H1 (cell line): ENCODE results near the gene LDLRAD4. TPM values are rescaled to one million over a fixed set of nuclear protein-coding genes. Genes with fewer than 3 reads are reported as not detected.

Source experiments
- CTCF ChIA-PET: fragments of 300-600 bp; sonication (Branson Sonifier 250); formaldehyde crosslinking; loops from one replicate; lab custom pipeline; 2021; ENCODE audit not compliant: partially characterized antibody; lab: Charles Lee
- POLR2A ChIA-PET: fragments of 300-600 bp; sonication (Branson Sonifier 250); formaldehyde crosslinking; loops from one replicate; lab custom pipeline; 2021; ENCODE audit warnings: inconsistent platforms; ENCODE audit not compliant: partially characterized antibody; lab: Charles Lee
- DNase-seq, 2 experiments: peaks; one replicate each; pipeline versions ENCODE4 v3.0.0 to v3.0.0-alpha.2; 2010 to 2022; ENCODE audit warnings: low spot score in 2 of 2, low read depth in 1 of 2, mixed read lengths in 1 of 2
- FAIRE-seq: peaks from 2 replicates; lab custom pipeline; 2011; peaks lifted over from hg19 to GRCh38; lab: Jason Lieb, UNC
- H2AFZ ChIP-seq: 2 replicates; pipeline ENCODE4 v1.8.1; 2012; ENCODE audit warnings: low read length, inconsistent platforms
- H2AK5ac ChIP-seq: 2 replicates; pipeline ENCODE4 v1.6.1; 2013; ENCODE audit warnings: low read depth, low read length
- H2BK120ac ChIP-seq: replicated peaks from 2 replicates; pipeline ENCODE3; 2013; ENCODE audit warnings: low read depth, low read length, inconsistent platforms
- H2BK12ac ChIP-seq: 2 replicates; pipeline ENCODE4 v1.6.1; 2013; ENCODE audit warnings: low read depth, low read length
- H2BK15ac ChIP-seq: 2 replicates; pipeline ENCODE4 v1.6.1; 2013; ENCODE audit warnings: low read length
- H2BK20ac ChIP-seq: 2 replicates; pipeline ENCODE4 v1.6.1; 2013; ENCODE audit warnings: low read length
- H2BK5ac ChIP-seq: 2 replicates; pipeline ENCODE4 v1.6.1; 2013; ENCODE audit warnings: low read depth, low read length
- H3K14ac ChIP-seq: 2 replicates; pipeline ENCODE4 v1.6.1; 2013; ENCODE audit warnings: inconsistent platforms; ENCODE audit not compliant: insufficient read length
- H3K18ac ChIP-seq: 2 replicates; pipeline ENCODE4 v1.6.1; 2013; ENCODE audit warnings: low read length; ENCODE audit errors: extremely low read depth
- H3K23ac ChIP-seq: 2 replicates; pipeline ENCODE4 v1.6.1; 2013; ENCODE audit warnings: inconsistent platforms; ENCODE audit not compliant: insufficient read length
- H3K23me2 ChIP-seq: 2 replicates; pipeline ENCODE4 v1.6.1; 2013; ENCODE audit warnings: low read depth, low read length
- H3K27ac ChIP-seq: 2 replicates; pipeline ENCODE4 v1.6.1; 2011; ENCODE audit warnings: low read depth, low read length, inconsistent platforms
- H3K27me3 ChIP-seq, 4 experiments: replicated peaks in 1 of 4; 1 replicate in 1 of 4; 2 replicates in 3 of 4; pipeline versions ENCODE4 v1.6.1 to v1.8.1; 2011 to 2013; ENCODE audit warnings: low read length in 3 of 4, mild to moderate bottlenecking in 3 of 4, inconsistent platforms in 2 of 4, mixed read lengths in 2 of 4, moderate library complexity in 1 of 4; ENCODE audit not compliant: control insufficient read depth in 3 of 4, insufficient read depth in 3 of 4; ENCODE audit errors: extremely low read depth in 1 of 4
- H3K36me3 ChIP-seq, 4 experiments: 2 replicates each; pipeline versions ENCODE4 v1.6.1 to v1.8.1; 2011 to 2013; ENCODE audit warnings: mild to moderate bottlenecking in 4 of 4, low read length in 3 of 4, moderate library complexity in 2 of 4, control low read depth in 1 of 4, inconsistent platforms in 1 of 4; ENCODE audit not compliant: insufficient read depth in 4 of 4, control insufficient read depth in 2 of 4
- H3K4ac ChIP-seq: replicated peaks from 2 replicates; pipeline ENCODE3; 2013; ENCODE audit warnings: low read length, low read depth, mixed read lengths, inconsistent platforms; ENCODE audit not compliant: insufficient read length
- H3K4me1 ChIP-seq, 4 experiments: replicated peaks in 1 of 4; 1 replicate in 1 of 4; 2 replicates in 3 of 4; pipeline versions ENCODE4 v1.6.1 to v1.8.1; 2011 to 2013; ENCODE audit warnings: low read length in 3 of 4, inconsistent platforms in 2 of 4, mixed read lengths in 1 of 4; ENCODE audit not compliant: insufficient read depth in 4 of 4, control insufficient read depth in 3 of 4
- H3K4me2 ChIP-seq, 2 experiments: 2 replicates each; pipeline versions ENCODE4 v1.6.1 to v1.8.1; 2011 to 2013; ENCODE audit warnings: low read depth in 2 of 2, low read length in 2 of 2, control low read depth in 1 of 2, inconsistent platforms in 1 of 2, mild to moderate bottlenecking in 1 of 2; ENCODE audit not compliant: insufficient read depth in 1 of 2
- H3K4me3 ChIP-seq, 4 experiments: fragments of 200-600, 300-600 bp in 1 of 4; sonication (generic), shearing (Covaris generic), sonication (Bioruptor Twin) in 1 of 4; 2 replicates each; pipeline versions ENCODE4 v1.5.1 to v1.8.1; 2011 to 2016; ENCODE audit warnings: low read length in 4 of 4, low read depth in 3 of 4, control low read depth in 2 of 4, inconsistent platforms in 2 of 4, mild to moderate bottlenecking in 2 of 4, mixed read lengths in 1 of 4, moderate library complexity in 1 of 4; ENCODE audit not compliant: insufficient read depth in 2 of 4; ENCODE audit errors: extremely low read depth in 1 of 4
- H3K56ac ChIP-seq: replicated peaks from 2 replicates; pipeline ENCODE3; 2013; ENCODE audit warnings: low read depth, mild to moderate bottlenecking, mixed read lengths, low read length, inconsistent platforms; ENCODE audit not compliant: insufficient read length
- H3K79me1 ChIP-seq: 2 replicates; pipeline ENCODE4 v1.6.1; 2013; ENCODE audit warnings: low read depth, low read length, control low read depth
- H3K79me2 ChIP-seq, 2 experiments: 2 replicates each; pipeline versions ENCODE4 v1.6.1 to v1.8.1; 2012 to 2013; ENCODE audit warnings: low read length in 2 of 2, mild to moderate bottlenecking in 2 of 2, inconsistent platforms in 1 of 2; ENCODE audit not compliant: insufficient read depth in 2 of 2, control insufficient read depth in 1 of 2
- H3K9ac ChIP-seq, 4 experiments: replicated peaks in 1 of 4; 1 replicate in 1 of 4; 2 replicates in 3 of 4; pipeline versions ENCODE4 v1.6.1 to v1.8.1; 2011 to 2013; ENCODE audit warnings: low read depth in 3 of 4, low read length in 3 of 4, control low read depth in 2 of 4, mild to moderate bottlenecking in 2 of 4, moderate library complexity in 2 of 4, inconsistent platforms in 1 of 4; ENCODE audit errors: extremely low read depth in 1 of 4
- H3K9me3 ChIP-seq, 2 experiments: 2 replicates each; pipeline versions ENCODE4 v1.6.1 to v1.8.1; 2012 to 2013; ENCODE audit warnings: mild to moderate bottlenecking in 2 of 2, moderate library complexity in 2 of 2, control low read depth in 1 of 2, inconsistent platforms in 1 of 2, low read depth in 1 of 2, low read length in 1 of 2, mixed read lengths in 1 of 2; ENCODE audit not compliant: insufficient read depth in 2 of 2
- H4K20me1 ChIP-seq, 2 experiments: replicated peaks in 1 of 2; 2 replicates each; pipeline versions ENCODE3 to v1.8.1; 2011 to 2013; ENCODE audit warnings: inconsistent platforms in 2 of 2, low read length in 2 of 2, mild to moderate bottlenecking in 1 of 2; ENCODE audit not compliant: insufficient read depth in 2 of 2, control insufficient read depth in 1 of 2
- H4K5ac ChIP-seq: 2 replicates; pipeline ENCODE4 v1.6.1; 2013; ENCODE audit warnings: low read length, low read depth, mixed read lengths, inconsistent platforms; ENCODE audit not compliant: insufficient read length
- H4K8ac ChIP-seq: 2 replicates; pipeline ENCODE4 v1.8.0; 2013; ENCODE audit warnings: mild to moderate bottlenecking, moderate library complexity, low read length, inconsistent platforms; ENCODE audit not compliant: insufficient read depth; ENCODE audit errors: extremely low read depth
- H4K91ac ChIP-seq: replicated peaks from 2 replicates; pipeline ENCODE3; 2013; ENCODE audit warnings: low read length, mixed read lengths, inconsistent platforms; ENCODE audit not compliant: insufficient read length
- ATF2 ChIP-seq: IDR thresholded peaks from 2 replicates; pipeline ENCODE4 v1.6.1; 2012; ENCODE audit warnings: low read length, inconsistent platforms
- BACH1 ChIP-seq: IDR thresholded peaks from 2 replicates; pipeline ENCODE4 v1.6.1; 2012; ENCODE audit warnings: low read length, improper control_type of control experiment
- CEBPB ChIP-seq: IDR thresholded peaks from 2 replicates; pipeline ENCODE4 v1.6.1; 2012; ENCODE audit warnings: low read depth, low read length
- EGR1 ChIP-seq: IDR thresholded peaks from 2 replicates; pipeline ENCODE4 v1.6.1; 2011; ENCODE audit warnings: low read depth, low read length, borderline replicate concordance
- KDM5A ChIP-seq: fragments of 200-600 bp; IDR thresholded peaks from 2 replicates; pipeline ENCODE4 v1.7.1; 2012; ENCODE audit warnings: mild to moderate bottlenecking, low read length, inconsistent platforms, mixed read lengths
- MAFK ChIP-seq: IDR thresholded peaks from 2 replicates; pipeline ENCODE4 v1.6.1; 2012; ENCODE audit warnings: low read depth, mild to moderate bottlenecking, improper control_type of control experiment, low read length
- SIRT6 ChIP-seq: IDR thresholded peaks from one replicate; pipeline ENCODE4 v1.7.1; 2012; ENCODE audit warnings: low read length, inconsistent platforms
- SP1 ChIP-seq: IDR thresholded peaks from 2 replicates; pipeline ENCODE4 v1.6.1; 2011; ENCODE audit warnings: low read depth, low read length
- SRF ChIP-seq: IDR thresholded peaks from 2 replicates; pipeline ENCODE4 v1.6.1; 2011; ENCODE audit warnings: mild to moderate bottlenecking, low read depth, low read length, moderate library complexity
- TAF1 ChIP-seq: IDR thresholded peaks from 2 replicates; pipeline ENCODE4 v1.6.1; 2011; ENCODE audit warnings: mild to moderate bottlenecking, low read depth, low read length
- USF2 ChIP-seq: IDR thresholded peaks from 2 replicates; pipeline ENCODE4 v1.6.1; 2011; ENCODE audit warnings: low read length, improper control_type of control experiment
- YY1 ChIP-seq: IDR thresholded peaks from 2 replicates; pipeline ENCODE4 v1.6.1; 2011; ENCODE audit warnings: low read depth, mild to moderate bottlenecking, low read length
- WGBS, 2 experiments: shearing (Covaris generic) in 1 of 2; methylation state at CpG; one replicate each; pipeline versions ENCODE4 v1.1.6 to v1.1.7; 2013 to 2015; ENCODE audit warnings: low lambda C conversion rate in 2 of 2, mixed read lengths in 2 of 2, inconsistent platforms in 1 of 2, low coverage in 1 of 2, missing lambda C conversion rate in 1 of 2; ENCODE audit not compliant: insufficient replicate concordance in 2 of 2, insufficient coverage in 1 of 2, insufficient read length in 1 of 2; ENCODE audit errors: extremely low coverage in 1 of 2, missing lambda C conversion rate in 1 of 2; 5-methylcytosine and 5-hydroxymethylcytosine counted together
- polyA plus RNA-seq, 7 experiments: library from polyadenylated mRNA; depleted of rRNA in 3 of 7; stranded (reverse) in 5 of 7; unstranded in 2 of 7; fragments of >200 nt in 5 of 7; fragments of 200-250 nt in 2 of 7; gene quantifications; 1 replicate in 5 of 7; 2 replicates in 1 of 7; 4 replicates in 1 of 7; pipeline versions ENCODE4 v1.2.1 to v1.2.3, GENCODE V29; 2011 to 2013; ENCODE audit warnings: missing spikeins in 2 of 7, mixed read lengths in 2 of 7
- total RNA-seq: library from RNA; stranded (reverse); fragmentation: NEBNext Ultra II Directional; extraction: Animal tissue kit (Norgen Biotek cat#: 25700); gene quantifications from 2 replicates; pipeline ENCODE4 v1.2.1, GENCODE V29; 2021

The LDLRAD4 gene
- total and polyA plus RNA-seq, 2 of the 8 experiments (the other 6 are each of a cell fraction or from before 2014, with no cell fraction given): 0.77 to 1.4 TPM

GRCh38 chr18:13577781-13578180 lies 359.2 kb downstream of the LDLRAD4 start:
- Histone ChIP-seq H4K8ac (no peak overlapping the region), H4K91ac (no peak overlapping the region), H3K4me3 (no peak overlapping the region), H4K5ac (no peak overlapping the region), H2BK5ac (no peak overlapping the region), H3K27ac (no peak overlapping the region), H3K23ac (no peak overlapping the region), H2BK20ac (no peak overlapping the region), H3K79me1 (no peaks in the 10 kb centered on the region)
- POLR2A ChIA-PET: no interaction called here
- 95% methylated on average over 3 of the region's 3 CpGs; no CpG with 5 or more reads in 1 of the 2 experiments for WGBS, 2 experiments
- TF ChIP-seq YY1 (no peak), USF2 (no peak), BACH1 (no peak), TAF1 (no peak), MAFK (no peak), KDM5A (no peak), SRF (no peak), SP1 (no peak), CEBPB (no peak), ATF2 (no peak), EGR1 (no peak), SIRT6 (no peak)
- TF ChIP-seq, all 59 proteins: peak for 0
- Histone ChIP-seq H2BK15ac (no peak overlapping the region), H3K23me2 (no peaks in the 10 kb centered on the region), H2BK12ac (no peak overlapping the region), H4K20me1 (no peaks in the 10 kb centered on the region), H3K4me2 (no peak overlapping the region), H3K18ac (no peak overlapping the region), H3K27me3 (no peaks in the 10 kb centered on the region), H3K9me3 (no peaks in the 10 kb centered on the region), H3K36me3 (no peaks in the 10 kb centered on the region), H3K4ac (no peak overlapping the region), H2AK5ac (no peak overlapping the region), H3K14ac (no peak overlapping the region), H2AFZ (no peak overlapping the region), H3K79me2 (no peaks in the 10 kb centered on the region), H3K9ac (no peak overlapping the region), H3K56ac (no peak overlapping the region), H2BK120ac (no peak overlapping the region), H3K4me1 (no peaks in the 10 kb centered on the region)
- FAIRE-seq (no peak), DNase-seq (no peak)
- CTCF ChIA-PET: interaction anchor here (0.8 to 2.4 kb wide), 2 partner anchors 15 to 21 kb away, joined by 3 to 7 read pairs; no protein-coding TSS in a partner anchor
